Measurements from ENCODE around the gene OR5K4.

The OR5K4 gene

GRCh38 chr3:98353554-98353953 is at the start of gene OR5K4:
Gene OR5K4, plus strand, starts transcription at chr3:98353854. Its CDS starts 0 bp downstream, at chr3:98353854.
- DNase-seq (ENCODE audit: low read depth), result no peak
- TF ChIP-seq, protein P1, sequence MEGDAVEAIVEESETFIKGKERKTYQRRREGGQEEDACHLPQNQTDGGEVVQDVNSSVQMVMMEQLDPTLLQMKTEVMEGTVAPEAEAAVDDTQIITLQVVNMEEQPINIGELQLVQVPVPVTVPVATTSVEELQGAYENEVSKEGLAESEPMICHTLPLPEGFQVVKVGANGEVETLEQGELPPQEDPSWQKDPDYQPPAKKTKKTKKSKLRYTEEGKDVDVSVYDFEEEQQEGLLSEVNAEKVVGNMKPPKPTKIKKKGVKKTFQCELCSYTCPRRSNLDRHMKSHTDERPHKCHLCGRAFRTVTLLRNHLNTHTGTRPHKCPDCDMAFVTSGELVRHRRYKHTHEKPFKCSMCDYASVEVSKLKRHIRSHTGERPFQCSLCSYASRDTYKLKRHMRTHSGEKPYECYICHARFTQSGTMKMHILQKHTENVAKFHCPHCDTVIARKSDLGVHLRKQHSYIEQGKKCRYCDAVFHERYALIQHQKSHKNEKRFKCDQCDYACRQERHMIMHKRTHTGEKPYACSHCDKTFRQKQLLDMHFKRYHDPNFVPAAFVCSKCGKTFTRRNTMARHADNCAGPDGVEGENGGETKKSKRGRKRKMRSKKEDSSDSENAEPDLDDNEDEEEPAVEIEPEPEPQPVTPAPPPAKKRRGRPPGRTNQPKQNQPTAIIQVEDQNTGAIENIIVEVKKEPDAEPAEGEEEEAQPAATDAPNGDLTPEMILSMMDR (IDR thresholded peaks at IDR 0.05; ENCODE audit: control insufficient read depth, insufficient read depth, low read depth, low read length, missing control alignments), result no peak
- H3K4me3 ChIP-seq (ENCODE audit: control insufficient read depth, low read depth, low read length), result no peak within 1 kb of the TSS

DNA sequence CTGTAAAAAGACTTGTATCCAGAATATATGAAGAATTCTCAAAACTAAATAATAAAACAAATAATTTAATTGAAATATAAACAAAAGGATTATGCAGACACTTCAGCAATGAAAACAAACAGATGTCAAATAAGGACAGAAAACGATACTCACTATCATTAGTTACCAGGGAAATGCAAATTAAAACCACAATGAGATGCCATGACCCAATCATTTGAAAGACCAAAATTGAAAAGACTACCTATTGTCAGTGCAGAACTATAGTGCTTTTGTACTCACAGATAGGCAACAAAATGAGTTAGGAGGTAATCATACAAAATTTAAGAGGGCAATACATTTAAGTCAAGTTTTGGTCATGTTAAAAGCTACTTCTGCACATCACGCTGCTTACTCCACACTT is 31.6 kb upstream of the OR5K4 start:
- no peak overlapping the region for H3K4me3 ChIP-seq (ENCODE audit: control insufficient read depth, low read depth, low read length)
- TF ChIP-seq, protein P1 (IDR thresholded peaks at IDR 0.05; ENCODE audit: control insufficient read depth, insufficient read depth, low read depth, low read length, missing control alignments), result no peak
- DNase-seq (ENCODE audit: low read depth), result no peak

DNA sequence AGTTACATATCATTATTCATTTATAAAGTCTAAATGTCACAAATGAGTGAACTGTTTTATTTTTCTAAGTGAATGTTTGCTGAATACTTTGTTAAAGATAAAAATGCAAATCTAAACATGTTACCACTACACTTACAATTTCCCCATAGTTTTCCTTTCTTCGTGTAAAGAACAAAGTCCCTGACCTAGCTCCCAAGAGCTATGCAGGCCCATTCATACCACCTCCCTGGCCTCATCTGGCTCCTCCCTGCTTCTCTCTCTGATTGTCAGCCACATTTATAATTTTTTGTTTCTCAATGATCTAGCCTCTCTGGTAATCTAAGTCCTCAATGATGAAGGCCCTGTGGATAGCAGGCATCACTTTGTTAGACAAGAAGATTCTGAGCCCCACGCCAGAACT is 31.0 kb upstream of the OR5K4 start:
- H3K4me3 ChIP-seq (ENCODE audit: control insufficient read depth, low read depth, low read length), result no peak overlapping the region
- TF ChIP-seq, protein P1 (IDR thresholded peaks at IDR 0.05; ENCODE audit: control insufficient read depth, insufficient read depth, low read depth, low read length, missing control alignments), result no peak

DNA sequence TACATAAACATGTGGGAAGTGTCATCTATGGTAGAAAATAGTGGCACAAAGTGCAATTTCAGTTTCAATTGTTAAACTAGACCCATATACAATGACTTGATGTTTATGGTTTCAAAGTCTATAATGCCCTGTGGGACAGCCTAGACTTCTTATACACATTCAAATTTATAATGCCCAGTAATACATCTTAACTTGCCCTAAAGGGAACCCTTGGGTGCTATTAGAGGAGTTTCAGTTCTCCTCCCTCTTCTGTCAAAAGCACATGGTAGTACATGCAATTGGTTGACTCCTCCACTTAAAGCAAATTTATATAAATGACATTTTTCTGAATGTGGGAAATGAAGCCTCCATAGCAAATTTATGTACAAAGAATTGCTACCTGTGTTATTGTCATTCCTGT is 30.2 kb upstream of the OR5K4 start:
- TF ChIP-seq, protein P1 (IDR thresholded peaks at IDR 0.05; ENCODE audit: control insufficient read depth, insufficient read depth, low read depth, low read length, missing control alignments), result no peak
- DNase-seq (ENCODE audit: low read depth), result no peak
- H3K4me3 ChIP-seq (ENCODE audit: control insufficient read depth, low read depth, low read length), result no peak overlapping the region

More for the DNA sequence above, 31.0 kb upstream of the OR5K4 start:
- DNase-seq (ENCODE audit: low read depth), result no peak

DNA sequence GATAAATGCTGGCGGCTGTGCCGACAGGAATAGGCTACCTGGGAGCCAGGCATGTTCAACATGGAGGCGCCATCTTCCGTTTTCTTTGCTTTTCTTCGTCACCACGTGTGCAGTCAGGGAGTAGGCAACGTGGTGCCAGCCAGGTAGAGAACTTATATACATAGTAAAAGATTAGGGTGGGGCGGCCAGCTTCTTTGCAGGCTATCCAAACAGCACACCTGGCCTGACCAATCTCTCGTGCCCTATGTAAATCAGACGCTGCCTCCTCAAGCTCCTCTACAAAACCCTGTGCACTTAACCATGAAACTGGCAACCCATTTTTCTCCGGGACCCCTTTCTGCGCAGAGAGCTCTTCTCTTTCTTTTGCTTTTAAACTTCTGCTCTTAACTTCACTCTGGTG is 28.6 kb upstream of the OR5K4 start:
- DNase-seq (ENCODE audit: low read depth), result no peak
- no peak overlapping the region for H3K4me3 ChIP-seq (ENCODE audit: control insufficient read depth, low read depth, low read length)
- TF ChIP-seq, protein P1 (IDR thresholded peaks at IDR 0.05; ENCODE audit: control insufficient read depth, insufficient read depth, low read depth, low read length, missing control alignments), result no peak

GRCh38 chr3:98326105-98326893 is 27.4 kb upstream of the OR5K4 start:
- TF ChIP-seq, protein P1 (IDR thresholded peaks at IDR 0.05; ENCODE audit: control insufficient read depth, insufficient read depth, low read depth, low read length, missing control alignments), result no peak
- DNase-seq (ENCODE audit: low read depth), result no peak
- H3K4me3 ChIP-seq (ENCODE audit: control insufficient read depth, low read depth, low read length), result no peak overlapping the region

All from AG09309 (cell line).